A172 (cell line): ENCODE results near the gene SHOC2. TPM values are rescaled to one million over a fixed set of nuclear protein-coding genes. Genes with fewer than 3 reads are reported as not detected.
A peak's percentile ranks its signal among the peaks of the same experiment; 100 is the strongest.

Experiments
- DNase-seq: peaks from one replicate; pipeline ENCODE4 v3.0.0-alpha.2; 2015; ENCODE audit warnings: low spot score
- total RNA-seq: library from RNA; depleted of rRNA; stranded (reverse); fragments of >200 nt; shearing (Covaris generic); gene quantifications from 2 replicates; pipeline ENCODE4 v1.2.3, GENCODE V29; 2014

Gene SHOC2
- total RNA-seq, 1 experiment from 2014 or later = 43.7 TPM

DNA sequence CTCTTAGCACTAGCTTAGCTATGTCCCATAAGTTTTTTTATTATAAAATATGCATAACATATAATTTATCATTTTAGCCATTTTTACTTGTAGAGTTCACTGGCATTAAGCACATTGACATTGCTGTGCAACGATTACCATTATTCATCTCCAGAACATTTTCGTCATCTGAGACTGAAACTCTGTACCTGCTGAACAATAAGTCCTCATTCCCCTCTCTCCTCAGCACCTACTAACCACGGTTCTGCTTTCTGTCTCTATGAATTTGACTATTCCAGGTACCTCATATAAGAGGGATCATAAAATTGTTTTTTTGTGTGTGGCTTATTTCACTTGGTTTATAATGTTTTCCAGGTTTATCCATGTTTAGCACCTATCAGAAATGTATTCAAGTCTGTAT lies 64.1 kb downstream of the SHOC2 start:
- DNase-seq = no peak

DNA sequence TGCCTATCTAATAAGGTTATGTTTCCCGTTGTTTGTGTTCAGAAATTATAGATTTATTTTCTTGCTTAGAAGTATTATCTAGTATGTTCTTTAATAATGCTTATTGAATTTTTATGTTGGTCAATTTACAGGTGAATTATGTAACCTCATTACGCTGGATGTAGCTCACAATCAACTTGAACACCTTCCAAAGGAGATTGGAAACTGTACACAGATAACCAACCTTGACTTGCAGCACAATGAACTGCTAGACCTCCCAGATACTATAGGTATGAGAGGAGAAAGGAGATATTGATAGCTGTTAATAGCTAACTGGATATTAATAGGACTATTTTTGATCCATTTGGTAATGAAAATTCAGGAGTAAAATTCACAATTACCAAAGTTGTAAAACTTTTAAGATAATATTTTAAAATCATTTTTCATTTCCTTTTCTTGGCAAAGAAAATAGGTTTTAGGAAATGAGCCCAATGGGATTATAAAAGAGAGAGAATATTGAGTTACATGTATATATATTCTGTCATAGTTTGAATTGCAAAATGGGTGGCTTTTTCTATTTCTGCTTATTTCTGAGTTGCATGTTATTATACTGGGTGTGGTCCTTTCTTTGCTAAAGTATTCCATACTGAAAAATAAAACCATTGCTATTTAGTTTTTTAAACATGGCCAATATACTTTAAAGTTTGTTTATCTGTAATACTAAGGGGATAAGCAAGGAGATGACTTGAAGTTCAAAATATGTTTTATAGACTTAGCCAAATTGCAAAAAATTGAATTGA lies 66.3 kb downstream of the SHOC2 start:
- no peak for DNase-seq

DNA sequence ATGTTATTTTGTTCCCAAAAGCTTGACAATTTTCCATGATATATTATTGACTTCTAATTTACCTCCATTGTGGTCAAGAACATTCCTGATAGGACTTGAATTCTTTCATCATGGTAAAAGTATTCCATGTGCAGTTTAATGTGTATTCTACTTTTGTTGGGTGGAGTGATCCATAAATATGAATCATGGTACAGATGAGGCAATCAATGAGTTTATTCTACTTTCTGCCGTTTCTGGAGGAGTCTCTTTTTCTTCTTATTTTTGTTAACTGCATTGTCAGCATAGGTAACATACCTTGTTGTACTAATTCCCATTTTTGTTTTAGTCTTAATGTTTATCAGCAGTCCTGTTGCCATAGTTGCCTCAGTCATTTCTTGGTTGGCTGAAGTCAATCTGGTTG lies 69.6 kb downstream of the SHOC2 start:
- DNase-seq = no peak

DNA sequence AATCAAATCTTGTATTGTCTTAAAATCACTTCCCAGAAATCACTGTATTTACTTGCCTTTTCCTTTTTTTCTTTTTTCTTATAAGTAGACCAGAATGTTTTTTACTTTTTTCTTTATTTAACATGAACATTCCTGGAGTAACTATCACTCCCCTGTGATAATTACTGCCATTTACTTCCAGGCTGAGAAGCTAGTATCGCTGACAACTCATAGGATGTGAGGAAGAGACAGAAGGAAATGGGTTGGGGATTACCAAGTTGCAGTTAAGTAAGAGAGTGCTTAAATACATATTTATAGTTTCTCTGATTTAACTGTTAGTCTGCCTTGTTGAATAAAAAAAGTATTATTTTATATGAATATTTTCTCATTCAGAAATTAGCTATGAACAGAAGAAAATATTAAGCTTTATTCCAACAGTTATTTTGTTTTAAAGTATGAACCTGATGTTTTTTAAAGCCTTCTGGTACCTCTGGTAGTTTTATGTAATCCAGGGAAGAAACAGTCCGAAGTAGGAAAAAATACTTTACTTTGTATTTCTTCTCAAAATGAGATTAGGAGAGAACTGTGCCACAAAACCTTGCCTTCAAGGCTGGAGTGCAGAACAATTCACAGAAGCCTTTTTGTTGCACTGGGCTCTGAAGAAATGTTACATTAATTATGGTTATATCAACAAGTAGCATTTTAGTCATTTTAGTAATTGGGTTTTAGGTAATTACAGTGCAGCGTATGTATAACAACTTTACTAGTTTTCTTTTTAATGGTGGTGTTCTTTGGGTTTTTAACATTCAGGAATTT lies 72.8 kb downstream of the SHOC2 start:
- no peak for DNase-seq

DNA sequence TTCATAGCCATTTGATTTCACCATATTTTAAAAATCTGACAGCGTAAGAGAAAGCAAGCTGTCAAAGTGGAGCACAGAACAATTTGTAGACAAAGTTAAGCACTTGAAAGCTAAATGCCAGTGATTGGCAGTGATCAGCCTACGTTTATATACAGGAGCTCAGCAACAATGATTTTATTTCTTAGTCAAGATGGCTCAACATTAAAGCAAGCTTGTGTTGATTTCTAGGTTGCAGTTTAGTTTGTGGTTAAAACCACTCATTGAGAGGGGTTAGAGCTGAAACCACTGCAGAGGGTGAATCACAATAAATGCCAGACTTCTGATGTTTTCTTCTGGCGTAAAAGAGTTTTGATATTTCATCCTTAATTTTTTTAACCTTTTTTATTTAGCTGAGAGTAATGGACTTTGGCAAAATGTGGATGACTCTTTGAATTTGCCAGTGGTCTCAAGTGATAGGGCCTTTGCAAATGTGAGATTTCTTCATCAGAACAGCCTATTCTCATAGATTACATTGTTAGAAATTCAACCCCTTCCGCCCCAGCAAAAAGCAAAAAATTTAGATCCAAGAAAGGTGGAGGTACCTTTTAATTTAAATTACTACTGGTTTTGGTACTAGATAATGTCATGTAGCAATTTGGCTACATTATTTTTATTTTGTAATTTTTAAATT lies 73.8 kb downstream of the SHOC2 start:
- peak; percentile 62 for DNase-seq

DNA sequence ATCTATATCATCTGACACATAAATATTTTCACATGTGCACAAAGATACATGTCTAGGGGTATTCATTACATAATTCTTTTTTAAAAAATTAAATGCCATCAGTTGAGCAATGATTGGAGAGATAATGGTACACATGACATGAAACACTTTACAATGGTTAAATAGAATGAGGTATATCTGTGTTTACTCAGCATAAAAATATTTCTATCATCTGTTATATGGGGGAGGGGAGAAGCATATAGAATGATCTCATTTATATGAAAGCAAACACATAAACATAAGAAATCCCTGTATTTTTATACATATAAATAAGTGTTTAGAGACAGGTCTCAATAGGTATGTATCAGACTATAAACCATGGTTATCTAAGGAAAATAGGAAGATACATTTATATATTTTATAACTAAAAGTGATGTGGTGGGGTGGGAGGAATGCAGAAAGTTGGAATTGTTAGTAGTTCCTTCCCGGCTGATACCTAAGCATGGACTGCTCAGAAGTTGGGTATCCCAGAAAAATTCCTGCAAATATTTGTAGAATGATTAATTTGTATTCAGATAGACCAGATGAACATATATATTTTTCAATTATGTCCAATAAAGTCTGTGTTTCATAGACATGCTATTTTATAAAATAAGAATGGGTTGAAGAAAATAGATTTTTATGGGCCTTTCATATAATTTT lies 75.1 kb downstream of the SHOC2 start:
- DNase-seq = no peak

DNA sequence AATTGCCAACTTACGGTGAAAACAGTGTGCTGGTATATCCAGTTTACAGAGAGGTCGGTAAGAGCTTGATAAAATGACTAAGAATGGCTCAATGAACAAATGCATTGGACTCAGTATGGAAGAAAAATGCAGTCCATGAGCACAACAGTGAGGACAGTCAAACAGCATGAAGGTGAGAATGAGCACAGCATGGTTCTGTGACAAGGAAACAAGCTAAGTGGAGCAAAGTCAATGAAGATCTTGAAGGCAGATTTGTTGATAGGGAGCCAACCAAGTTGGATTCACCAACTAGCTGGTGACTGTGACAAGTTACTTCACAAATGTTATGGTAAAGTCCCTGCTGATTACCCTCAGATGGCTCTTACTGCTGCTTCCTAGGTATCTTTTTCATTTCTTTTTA lies 75.9 kb downstream of the SHOC2 start:
- no peak for DNase-seq

DNA sequence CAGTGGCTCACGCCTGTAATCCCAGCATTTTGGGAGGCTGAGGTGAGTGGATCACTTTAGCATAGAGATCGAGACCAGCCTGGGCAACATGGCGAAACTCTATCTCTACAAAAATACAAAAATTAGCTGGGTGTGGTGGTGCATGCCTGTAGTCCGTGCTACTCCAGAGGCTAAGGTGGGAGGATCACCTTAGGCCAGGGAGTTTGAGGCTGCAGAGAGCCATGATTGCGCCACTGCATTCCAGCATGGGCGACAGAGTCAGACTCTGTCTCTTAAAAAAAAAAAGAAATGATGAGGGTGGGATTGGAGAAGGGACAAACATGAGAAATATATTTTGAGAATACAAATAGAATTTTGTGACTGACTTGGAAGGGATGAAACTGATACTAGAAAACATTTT lies 76.9 kb downstream of the SHOC2 start:
- DNase-seq = no peak

DNA sequence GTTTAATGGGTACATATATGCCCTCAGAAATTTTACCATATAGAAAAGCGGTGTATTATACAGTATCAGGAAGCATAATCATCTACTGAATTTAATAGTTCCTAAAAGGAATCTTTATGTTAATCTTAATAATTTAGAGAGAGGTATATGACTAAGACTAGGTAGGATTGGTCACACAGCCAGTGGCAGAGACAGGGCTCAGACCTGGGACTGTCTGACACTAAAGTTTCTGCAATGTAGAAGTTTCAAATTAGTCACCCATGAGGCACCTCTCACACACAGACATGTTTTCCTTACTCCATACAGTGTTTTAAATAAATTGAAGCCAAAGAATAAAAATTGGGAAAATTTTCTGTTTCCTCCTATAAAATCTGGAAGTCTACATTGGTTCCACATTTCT lies 84.6 kb downstream of the SHOC2 start:
- no peak for DNase-seq

DNA sequence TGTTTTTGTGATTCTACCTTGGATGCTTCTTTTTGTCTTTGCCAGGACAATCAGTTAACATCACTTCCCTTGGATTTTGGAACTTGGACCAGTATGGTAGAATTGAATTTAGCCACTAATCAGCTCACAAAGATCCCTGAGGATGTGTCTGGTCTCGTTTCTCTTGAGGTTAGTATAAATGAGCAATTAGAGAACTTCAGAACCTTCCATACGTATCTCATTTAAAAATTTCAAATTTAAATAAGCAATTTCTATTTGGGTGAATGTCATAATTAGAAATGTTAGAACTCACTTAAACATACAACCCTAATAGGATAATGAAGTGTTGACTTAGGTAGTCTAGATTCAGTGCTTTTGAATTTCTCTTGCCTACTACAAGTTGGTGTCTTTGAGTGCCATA lies 88.1 kb downstream of the SHOC2 start:
- no peak for DNase-seq

DNA sequence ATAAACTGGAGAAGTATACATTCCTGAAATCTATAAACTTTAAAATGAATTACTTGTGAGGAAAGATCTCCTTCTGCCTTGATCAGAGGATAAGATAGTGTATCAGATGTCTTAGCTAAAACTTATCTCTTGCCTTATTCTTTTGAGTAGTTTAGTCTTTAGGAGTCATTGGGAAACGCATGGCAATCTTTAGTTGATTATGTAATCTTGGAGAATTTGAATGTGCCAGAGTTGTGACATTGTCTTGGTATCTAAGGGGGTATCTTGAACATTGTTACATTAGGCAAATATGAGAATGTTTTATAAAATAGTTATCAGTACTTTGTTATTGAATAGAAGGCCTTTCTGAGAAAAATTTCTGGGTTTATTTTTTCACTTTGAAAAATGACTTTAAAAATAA lies 95.8 kb downstream of the SHOC2 start:
- DNase-seq = no peak

DNA sequence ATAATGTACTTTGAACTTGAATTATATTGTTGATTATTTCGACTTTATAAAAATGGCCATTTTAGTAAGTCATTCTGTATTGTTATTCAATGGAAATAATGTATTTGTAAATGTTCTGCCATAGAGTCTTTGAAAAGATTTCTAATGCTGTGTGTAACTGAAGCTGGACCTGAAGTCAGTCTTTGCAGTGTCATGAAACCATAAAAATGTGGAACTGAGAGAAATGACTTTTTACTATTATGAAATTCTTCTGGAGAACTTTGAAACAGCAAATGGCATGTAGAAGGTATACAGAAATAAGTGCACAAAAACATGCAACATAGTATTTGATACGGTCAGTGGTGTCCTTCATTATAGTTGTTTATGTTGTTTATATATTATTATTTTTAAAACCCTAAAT lies 97.7 kb downstream of the SHOC2 start:
- DNase-seq = no peak

DNA sequence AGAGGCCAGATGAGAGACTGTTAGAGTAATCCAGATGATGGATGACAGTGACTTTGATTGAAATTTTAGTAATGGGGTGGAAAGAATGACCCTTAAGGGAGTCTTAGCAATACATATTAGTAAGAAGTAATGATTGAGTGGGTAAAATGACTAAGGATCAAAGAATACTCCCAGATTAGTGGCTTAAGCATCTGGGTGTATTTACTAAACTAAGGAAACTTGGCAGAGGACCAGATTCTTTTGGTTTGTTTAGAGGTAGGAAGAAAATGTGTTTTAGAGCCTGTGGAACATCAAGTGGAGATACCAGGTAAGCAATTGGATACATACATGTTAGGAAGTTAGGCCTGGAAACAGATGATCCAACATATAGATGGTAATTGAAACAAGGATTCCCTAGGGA lies 98.6 kb downstream of the SHOC2 start:
- DNase-seq = no peak

DNA sequence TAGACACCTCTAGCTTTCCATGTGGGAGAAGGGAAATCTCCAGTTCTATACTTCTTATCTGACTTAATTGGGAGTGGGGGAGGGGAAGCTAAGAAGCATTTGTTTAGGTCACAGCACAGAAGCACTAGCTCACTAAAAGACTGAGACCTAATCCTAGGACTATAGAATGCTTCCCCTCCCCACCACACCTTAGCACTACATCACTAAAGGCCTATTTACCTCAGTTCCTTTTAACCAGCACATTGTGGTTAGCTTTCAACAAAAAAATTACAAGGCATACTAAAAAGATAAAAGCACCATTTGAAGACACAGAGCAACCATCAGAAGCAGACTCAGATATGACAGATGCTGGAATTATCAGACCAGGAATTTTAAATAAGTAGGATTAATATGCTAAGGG lies 103.7 kb downstream of the SHOC2 start:
- DNase-seq = no peak

DNA sequence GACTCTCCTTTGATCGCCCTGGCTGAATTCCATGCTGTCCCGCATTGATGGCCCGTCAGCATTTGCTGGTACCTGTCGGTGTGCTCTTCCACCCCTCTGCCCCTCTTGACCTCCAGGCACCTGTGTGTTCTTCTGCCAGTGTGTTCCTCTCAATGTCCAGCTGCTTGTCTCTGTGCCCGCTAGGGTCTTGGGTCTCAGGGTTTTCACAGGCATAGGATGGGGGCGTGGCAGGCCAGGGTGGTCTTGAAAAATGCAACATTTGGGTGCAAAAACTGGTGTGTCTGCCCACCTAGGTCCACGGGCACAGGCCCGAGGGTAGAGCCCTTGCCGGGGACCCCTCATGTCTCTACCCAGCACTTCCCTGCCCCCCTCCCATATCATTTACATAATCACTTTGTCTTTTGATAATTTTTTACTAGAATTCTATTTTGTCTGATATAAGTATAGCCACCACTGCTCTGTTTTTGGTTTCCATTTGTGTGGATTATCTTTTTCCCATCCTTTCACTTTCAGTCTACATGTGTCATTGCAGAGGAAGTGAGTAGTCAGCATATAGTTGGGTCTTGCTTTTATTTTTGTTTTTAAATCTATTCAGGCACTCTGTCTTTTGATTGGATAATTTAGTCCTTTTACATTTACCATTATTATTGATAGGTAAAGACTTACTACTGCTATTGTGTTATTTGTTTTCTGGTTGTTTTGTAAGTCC lies 110.8 kb downstream of the SHOC2 start:
- DNase-seq = no peak

DNA sequence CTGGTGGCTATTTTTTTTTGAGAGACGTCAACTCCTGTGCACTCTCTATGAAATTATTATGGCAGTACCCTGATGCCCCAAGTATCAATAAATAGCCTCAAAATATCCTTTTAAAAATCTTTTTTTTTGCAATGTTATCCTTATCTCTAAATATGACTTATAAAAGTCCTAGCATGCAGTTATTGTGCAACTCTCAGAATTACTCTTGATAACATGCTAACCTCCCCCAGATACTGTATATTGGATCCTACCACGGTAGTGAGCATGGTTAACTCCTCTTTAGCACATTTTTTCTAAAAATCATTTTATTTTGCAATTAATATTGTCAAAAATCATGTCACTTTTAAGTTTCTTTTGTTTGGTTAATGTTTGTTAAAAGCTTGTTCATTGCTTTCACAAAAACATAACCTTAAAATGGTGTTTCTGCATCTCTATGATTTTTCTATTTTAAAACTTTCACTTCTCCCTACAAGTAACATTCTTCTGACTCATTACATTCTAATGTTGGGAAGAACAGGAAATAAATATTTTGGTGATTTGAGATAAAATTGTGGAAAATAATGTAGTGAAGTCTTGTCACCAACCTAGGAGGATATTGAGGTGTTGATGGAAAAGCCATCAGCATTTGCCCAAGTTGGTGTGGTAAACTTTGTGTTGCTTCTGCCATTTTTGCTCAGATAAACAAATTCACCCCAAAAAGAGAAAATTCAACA lies 115.3 kb downstream of the SHOC2 start:
- DNase-seq = peak; percentile 36

DNA sequence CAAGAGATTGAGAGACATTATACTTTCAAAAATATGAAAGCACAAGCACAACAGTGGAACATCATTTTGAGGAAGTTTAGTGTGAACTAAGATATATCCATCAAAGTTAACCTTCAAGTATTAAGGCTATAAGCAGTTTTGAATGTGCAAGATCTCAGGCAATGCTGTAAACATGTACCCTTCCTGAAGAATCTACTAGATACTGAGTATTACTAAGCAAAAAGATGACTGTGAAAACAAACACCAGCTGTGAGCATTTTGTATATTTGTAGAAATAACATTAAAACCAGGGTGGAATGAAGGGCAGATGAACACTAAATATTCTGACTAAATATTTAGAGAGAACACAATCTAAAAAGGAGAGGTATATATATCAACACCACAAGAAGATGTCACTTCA lies 116.1 kb downstream of the SHOC2 start:
- no peak for DNase-seq

DNA sequence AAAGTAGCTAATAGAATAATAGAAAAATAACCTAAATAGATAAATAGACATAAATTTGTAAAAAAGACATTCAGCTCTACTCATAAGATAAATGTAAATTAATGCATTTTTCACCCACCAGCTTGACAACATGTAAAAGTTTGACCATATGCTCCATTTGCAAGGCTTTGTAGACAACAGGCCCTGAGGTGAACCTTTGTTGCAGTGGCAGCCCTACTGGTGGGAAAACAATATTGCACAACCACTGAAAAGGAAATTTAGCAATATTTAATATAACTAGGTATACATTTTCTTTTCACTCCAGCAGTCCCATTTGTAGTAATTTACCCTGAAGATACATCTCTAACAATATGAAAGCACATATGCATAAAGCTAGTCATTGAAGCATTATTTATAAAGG lies 118.5 kb downstream of the SHOC2 start:
- DNase-seq = no peak

DNA sequence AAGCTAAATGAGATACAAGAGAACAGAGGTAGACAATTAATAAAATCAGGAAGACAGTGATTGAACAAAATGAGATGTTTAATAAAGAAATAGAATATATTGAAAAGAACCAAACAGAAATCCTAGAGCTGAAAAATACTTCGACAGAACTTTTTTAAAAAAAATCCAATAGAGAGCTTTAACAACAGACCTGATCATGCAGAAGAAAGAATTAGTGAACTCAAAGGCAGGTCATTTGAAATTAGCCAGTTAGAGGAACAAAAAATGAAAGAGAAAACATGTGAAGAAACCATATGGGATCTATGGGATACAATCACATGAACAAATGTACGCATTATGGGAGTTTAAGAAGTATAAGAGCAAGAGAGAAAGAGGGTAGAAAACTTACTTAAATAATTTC lies 120.1 kb downstream of the SHOC2 start:
- no peak for DNase-seq

DNA sequence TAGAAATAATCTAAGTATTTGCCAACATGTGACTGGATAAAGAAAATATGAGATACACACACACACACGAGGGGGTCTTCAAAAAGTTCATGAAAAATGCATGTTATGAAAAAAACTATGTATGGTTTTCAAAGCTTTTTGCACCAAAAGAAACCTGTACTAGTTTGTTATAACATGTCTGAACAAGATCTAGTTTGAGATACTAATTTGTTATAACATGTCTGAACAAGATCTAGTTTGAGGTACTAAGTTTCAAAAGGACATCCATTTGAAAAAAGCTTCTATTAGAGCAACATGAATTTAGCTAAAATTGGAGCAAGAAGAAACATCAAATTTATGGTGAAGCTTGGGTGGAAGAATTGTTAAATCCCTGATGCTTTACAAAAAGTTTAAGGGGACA lies 137.6 kb downstream of the SHOC2 start:
- DNase-seq = no peak
